Measurements from ENCODE around the gene NBL1. TPM values are rescaled to one million over a fixed set of nuclear protein-coding genes. Genes with fewer than 3 reads are reported as not detected.

Gene NBL1
- total and polyA plus RNA-seq, 3 donors from 2014 or later = 44.3 to 141 (median 73.3) TPM

- Histone ChIP-seq H3K36me3 (ENCODE audit: low read depth, missing control alignments) (no peaks in the 10 kb centered on the region), H3K4me3 (no peak overlapping the region), H3K27me3 (no peaks in the 10 kb centered on the region), H3K9me3 (no peaks in the 10 kb centered on the region), H3K4me1 (no peaks in the 10 kb centered on the region), H3K27ac (no peak overlapping the region)
- intact Hi-C loops (cut with DNase I; ENCODE audit: low total_unique reads) = no loop called here
- WGBS, 2 donors = 35 to 48% methylated on average over 4 to 6 of the region's 6 CpGs
- TF ChIP-seq CTCF (IDR thresholded peaks at IDR 0.05) = no peak
- no peak for TF ChIP-seq POLR2A (IDR thresholded peaks at IDR 0.05)
- DNase-seq = no peak
Observed at GRCh38 chr1:19672237-19672636, 28.1 kb downstream of the NBL1 start.

GRCh38 chr1:19675797-19676196 lies 31.7 kb downstream of the NBL1 start:
- Histone ChIP-seq H3K9me3 (no peaks in the 10 kb centered on the region), H3K27me3 (no peaks in the 10 kb centered on the region), H3K36me3 (ENCODE audit: low read depth, missing control alignments) (no peaks in the 10 kb centered on the region), H3K4me3 (no peak overlapping the region), H3K4me1 (no peaks in the 10 kb centered on the region), H3K27ac (no peak overlapping the region)
- TF ChIP-seq CTCF (IDR thresholded peaks at IDR 0.05) (no peak), POLR2A (IDR thresholded peaks at IDR 0.05) (no peak)
- no peak for DNase-seq
- intact Hi-C loops (cut with DNase I; ENCODE audit: low total_unique reads) = no loop called here
- WGBS, 2 donors = 48 to 72% methylated on average over 5 of the region's 5 CpGs

- DNase-seq = peak; percentile 74
- Histone ChIP-seq H3K4me1 (no peaks in the 10 kb centered on the region), H3K36me3 (ENCODE audit: low read depth, missing control alignments) (no peaks in the 10 kb centered on the region), H3K4me3 (no peak overlapping the region), H3K9me3 (no peaks in the 10 kb centered on the region), H3K27me3 (no peaks in the 10 kb centered on the region), H3K27ac (no peak overlapping the region)
- no peak for TF ChIP-seq POLR2A (IDR thresholded peaks at IDR 0.05)
- TF ChIP-seq CTCF (IDR thresholded peaks at IDR 0.05) = no peak
- intact Hi-C loops (cut with DNase I; ENCODE audit: low total_unique reads) = no loop called here
- WGBS, 2 donors = 20 to 26% methylated on average over 9 to 13 of the region's 13 CpGs
Observed at GRCh38 chr1:19676438-19676922, 32.4 kb downstream of the NBL1 start.

- no peak for TF ChIP-seq POLR2A (IDR thresholded peaks at IDR 0.05)
- no peak for TF ChIP-seq CTCF (IDR thresholded peaks at IDR 0.05)
- Histone ChIP-seq H3K4me1 (no peaks in the 10 kb centered on the region), H3K27ac (no peak overlapping the region), H3K4me3 (no peak overlapping the region), H3K27me3 (no peaks in the 10 kb centered on the region), H3K9me3 (no peaks in the 10 kb centered on the region), H3K36me3 (ENCODE audit: low read depth, missing control alignments) (no peaks in the 10 kb centered on the region)
- no peak for DNase-seq
- intact Hi-C loops (cut with DNase I; ENCODE audit: low total_unique reads) = no loop called here
- WGBS, 2 donors = 70 to 82% methylated on average over 2 to 11 of the region's 11 CpGs
Observed at GRCh38 chr1:19678493-19678892, 34.4 kb downstream of the NBL1 start.

GRCh38 chr1:19678931-19679453 lies 34.9 kb downstream of the NBL1 start:
- intact Hi-C loops (cut with DNase I; ENCODE audit: low total_unique reads) = no loop called here
- WGBS, 2 donors = 84 to 96% methylated on average over 5 to 34 of the region's 34 CpGs
- TF ChIP-seq CTCF (IDR thresholded peaks at IDR 0.05) = no peak
- TF ChIP-seq POLR2A (IDR thresholded peaks at IDR 0.05) = no peak
- Histone ChIP-seq H3K27me3 (no peaks in the 10 kb centered on the region), H3K4me3 (no peak overlapping the region), H3K4me1 (no peaks in the 10 kb centered on the region), H3K36me3 (ENCODE audit: low read depth, missing control alignments) (no peaks in the 10 kb centered on the region), H3K9me3 (no peaks in the 10 kb centered on the region), H3K27ac (no peak overlapping the region)
- DNase-seq = no peak
